Right lobe of liver (tissue), 4 donors: ENCODE results near the gene RIMS4.

Experiments
- POLR2A ChIP-seq: fragments of 450-650 bp; IDR thresholded peaks from one replicate; pipeline ENCODE4 v1.6.1; 2017; ENCODE audit warnings: antibody characterized with exemption, mild to moderate bottlenecking
- TF ChIP-seq, protein P1 (sequence below), 4 donors: fragments of 200-600 bp in 3 of 4; fragments of 450-650 bp in 1 of 4; IDR thresholded peaks; one replicate each; pipeline versions ENCODE4 v1.5.1 to v1.8.0; 2016 to 2022; ENCODE audit warnings: antibody characterized with exemption in 4 of 4, mild to moderate bottlenecking in 2 of 4
- donor health status: DM: no; HTN: no; CAD: no.
- donor health status: DM: no; HTN: no; CAD: no.
- donor health status: DM: no; HTN: yes; CAD: no.

DNA sequence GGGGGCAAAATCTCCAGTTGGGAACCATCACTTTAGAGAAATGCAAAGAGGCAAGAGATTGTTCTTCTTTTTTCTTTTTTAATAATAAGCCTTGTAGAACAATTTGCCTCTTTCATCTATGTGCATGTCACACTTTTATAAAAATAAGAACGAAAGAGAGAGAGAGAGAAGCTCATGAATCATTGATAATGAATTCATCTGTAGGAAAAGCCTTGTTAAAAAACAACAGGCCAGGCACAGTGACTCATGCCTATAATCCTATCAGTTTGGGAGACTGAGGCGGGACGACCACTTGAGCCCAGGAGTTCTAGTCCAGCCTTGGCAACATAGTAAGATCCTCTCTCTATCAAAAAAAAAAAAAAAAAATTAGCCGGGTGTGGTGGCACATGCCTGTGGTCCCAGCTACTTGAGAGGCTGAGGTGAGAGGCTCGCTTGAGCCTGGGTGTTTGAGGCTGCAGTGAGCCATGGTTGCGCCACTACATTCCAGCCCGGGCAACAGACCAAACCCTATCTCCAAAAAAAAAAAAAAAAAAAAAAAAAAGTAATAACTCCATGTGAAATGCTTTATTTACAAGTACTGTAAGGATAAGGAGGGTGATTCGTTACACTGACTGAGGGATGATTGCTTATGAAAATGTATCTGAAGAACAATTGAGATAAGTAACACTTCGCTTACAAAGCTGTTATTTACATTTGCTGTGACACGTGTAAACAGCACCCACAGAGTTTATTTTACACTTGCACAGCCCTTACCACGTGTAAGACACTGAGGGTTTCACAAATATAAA, 89.2 kb downstream of the RIMS4 start:
- TF ChIP-seq, protein P1, sequence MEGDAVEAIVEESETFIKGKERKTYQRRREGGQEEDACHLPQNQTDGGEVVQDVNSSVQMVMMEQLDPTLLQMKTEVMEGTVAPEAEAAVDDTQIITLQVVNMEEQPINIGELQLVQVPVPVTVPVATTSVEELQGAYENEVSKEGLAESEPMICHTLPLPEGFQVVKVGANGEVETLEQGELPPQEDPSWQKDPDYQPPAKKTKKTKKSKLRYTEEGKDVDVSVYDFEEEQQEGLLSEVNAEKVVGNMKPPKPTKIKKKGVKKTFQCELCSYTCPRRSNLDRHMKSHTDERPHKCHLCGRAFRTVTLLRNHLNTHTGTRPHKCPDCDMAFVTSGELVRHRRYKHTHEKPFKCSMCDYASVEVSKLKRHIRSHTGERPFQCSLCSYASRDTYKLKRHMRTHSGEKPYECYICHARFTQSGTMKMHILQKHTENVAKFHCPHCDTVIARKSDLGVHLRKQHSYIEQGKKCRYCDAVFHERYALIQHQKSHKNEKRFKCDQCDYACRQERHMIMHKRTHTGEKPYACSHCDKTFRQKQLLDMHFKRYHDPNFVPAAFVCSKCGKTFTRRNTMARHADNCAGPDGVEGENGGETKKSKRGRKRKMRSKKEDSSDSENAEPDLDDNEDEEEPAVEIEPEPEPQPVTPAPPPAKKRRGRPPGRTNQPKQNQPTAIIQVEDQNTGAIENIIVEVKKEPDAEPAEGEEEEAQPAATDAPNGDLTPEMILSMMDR (IDR thresholded peaks at IDR 0.05): no peak
- TF ChIP-seq POLR2A: no peak
